Measurements from ENCODE around the gene SMYD3. TPM values are rescaled to one million over a fixed set of nuclear protein-coding genes. Genes with fewer than 3 reads are reported as not detected.

SMYD3 gene
- total RNA-seq, 1 donor from 2014 or later = 29.2 TPM

DNA sequence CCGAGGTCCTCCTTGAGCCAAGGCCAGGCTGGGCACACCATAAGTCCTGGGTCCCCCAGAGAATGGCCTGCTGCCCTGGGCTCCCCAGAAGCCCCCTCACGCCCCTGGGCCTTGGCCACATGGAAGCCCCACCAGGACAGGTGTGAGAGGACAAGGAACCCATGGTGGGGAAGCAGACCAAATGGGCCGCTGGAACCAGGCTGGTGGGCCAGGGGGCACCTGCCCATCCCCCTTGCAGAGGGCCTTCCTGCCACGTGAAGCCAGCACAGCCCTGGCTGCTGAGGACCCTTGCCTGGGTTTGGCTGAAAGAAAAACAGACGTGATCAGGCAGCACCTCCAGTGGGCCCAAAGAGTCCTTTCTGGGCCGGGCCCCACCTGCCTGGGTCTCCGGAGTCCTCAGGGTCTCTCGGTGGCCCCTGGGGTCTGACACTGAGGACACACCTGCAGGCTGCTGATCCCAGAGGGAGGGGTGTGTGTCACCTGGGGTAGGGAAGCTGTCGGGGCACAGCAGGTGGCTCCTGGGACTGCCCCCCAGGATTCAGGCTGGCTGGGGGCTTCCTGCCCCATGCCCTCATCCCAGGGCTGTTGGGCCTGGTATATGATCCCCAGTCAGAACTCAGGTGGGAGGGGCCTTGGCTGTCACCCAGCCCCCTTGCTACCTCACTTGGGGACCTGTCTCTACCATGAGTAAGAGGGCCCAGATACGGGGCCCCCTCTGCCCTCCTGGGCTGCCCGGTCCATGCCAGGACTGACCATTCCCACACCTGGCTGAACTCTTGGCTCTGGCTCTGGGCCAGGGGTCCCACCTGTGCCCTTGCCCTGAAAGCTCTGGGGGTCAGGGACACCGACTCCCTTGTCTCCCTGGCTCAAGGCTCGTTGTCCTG is 3.3 kb upstream of the SMYD3 start:
- H3K4me3 ChIP-seq (ENCODE audit: low read depth, low read length) = no peak overlapping the region
- H3K36me3 ChIP-seq (ENCODE audit: control insufficient read depth, insufficient read depth, low read length) = no peaks in the 10 kb centered on the region
- no peak for DNase-seq (ENCODE audit: low read depth)
- TF ChIP-seq, protein P1, sequence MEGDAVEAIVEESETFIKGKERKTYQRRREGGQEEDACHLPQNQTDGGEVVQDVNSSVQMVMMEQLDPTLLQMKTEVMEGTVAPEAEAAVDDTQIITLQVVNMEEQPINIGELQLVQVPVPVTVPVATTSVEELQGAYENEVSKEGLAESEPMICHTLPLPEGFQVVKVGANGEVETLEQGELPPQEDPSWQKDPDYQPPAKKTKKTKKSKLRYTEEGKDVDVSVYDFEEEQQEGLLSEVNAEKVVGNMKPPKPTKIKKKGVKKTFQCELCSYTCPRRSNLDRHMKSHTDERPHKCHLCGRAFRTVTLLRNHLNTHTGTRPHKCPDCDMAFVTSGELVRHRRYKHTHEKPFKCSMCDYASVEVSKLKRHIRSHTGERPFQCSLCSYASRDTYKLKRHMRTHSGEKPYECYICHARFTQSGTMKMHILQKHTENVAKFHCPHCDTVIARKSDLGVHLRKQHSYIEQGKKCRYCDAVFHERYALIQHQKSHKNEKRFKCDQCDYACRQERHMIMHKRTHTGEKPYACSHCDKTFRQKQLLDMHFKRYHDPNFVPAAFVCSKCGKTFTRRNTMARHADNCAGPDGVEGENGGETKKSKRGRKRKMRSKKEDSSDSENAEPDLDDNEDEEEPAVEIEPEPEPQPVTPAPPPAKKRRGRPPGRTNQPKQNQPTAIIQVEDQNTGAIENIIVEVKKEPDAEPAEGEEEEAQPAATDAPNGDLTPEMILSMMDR (IDR thresholded peaks at IDR 0.05; ENCODE audit: insufficient read depth, low read length, poor library complexity, severe bottlenecking) = no peak
- no peaks in the 10 kb centered on the region for H3K27me3 ChIP-seq (ENCODE audit: control insufficient read depth, insufficient read depth, low read length)

GRCh38 chr1:246508897-246509688 is 2.0 kb upstream of the SMYD3 start:
- TF ChIP-seq, protein P1 (IDR thresholded peaks at IDR 0.05; ENCODE audit: insufficient read depth, low read length, poor library complexity, severe bottlenecking) = no peak
- no peak for DNase-seq (ENCODE audit: low read depth)
- Histone ChIP-seq H3K27me3 (ENCODE audit: control insufficient read depth, insufficient read depth, low read length) (no peaks in the 10 kb centered on the region), H3K36me3 (ENCODE audit: control insufficient read depth, insufficient read depth, low read length) (no peaks in the 10 kb centered on the region), H3K4me3 (ENCODE audit: low read depth, low read length) (no peak overlapping the region)

GRCh38 chr1:246506367-246506673 is 759 bp downstream of the SMYD3 start:
- H3K4me3 ChIP-seq (ENCODE audit: low read depth, low read length) = peak overlapping the region; percentile 82
- TF ChIP-seq, protein P1 (IDR thresholded peaks at IDR 0.05; ENCODE audit: insufficient read depth, low read length, poor library complexity, severe bottlenecking) = no peak
- no peak for DNase-seq (ENCODE audit: low read depth)
- no peaks in the 10 kb centered on the region for H3K27me3 ChIP-seq (ENCODE audit: control insufficient read depth, insufficient read depth, low read length)
- H3K36me3 ChIP-seq (ENCODE audit: control insufficient read depth, insufficient read depth, low read length) = no peaks in the 10 kb centered on the region

DNA sequence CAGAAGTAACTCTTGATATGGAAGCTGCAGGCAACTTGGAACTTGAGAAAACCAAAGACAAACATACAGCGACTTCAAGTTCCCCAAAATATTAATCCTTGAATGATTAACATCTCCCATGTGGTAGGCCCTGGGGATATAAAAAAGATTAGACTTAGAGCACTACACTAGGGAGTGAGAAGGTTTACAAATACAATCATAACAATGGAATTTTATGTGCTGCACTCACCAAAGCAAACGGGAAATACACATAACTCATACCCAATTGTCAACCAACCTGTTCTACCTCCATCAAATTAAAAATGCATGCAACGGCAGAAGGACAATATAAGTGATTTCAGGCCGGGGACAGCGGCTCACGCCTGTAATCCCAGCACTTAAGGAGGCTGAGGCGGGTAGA is 3.7 kb downstream of the SMYD3 start:
- Histone ChIP-seq H3K27me3 (ENCODE audit: control insufficient read depth, insufficient read depth, low read length) (no peaks in the 10 kb centered on the region), H3K4me3 (ENCODE audit: low read depth, low read length) (no peak overlapping the region), H3K36me3 (ENCODE audit: control insufficient read depth, insufficient read depth, low read length) (no peaks in the 10 kb centered on the region)
- TF ChIP-seq, protein P1 (IDR thresholded peaks at IDR 0.05; ENCODE audit: insufficient read depth, low read length, poor library complexity, severe bottlenecking) = no peak
- DNase-seq (ENCODE audit: low read depth) = peak; percentile 10

DNA sequence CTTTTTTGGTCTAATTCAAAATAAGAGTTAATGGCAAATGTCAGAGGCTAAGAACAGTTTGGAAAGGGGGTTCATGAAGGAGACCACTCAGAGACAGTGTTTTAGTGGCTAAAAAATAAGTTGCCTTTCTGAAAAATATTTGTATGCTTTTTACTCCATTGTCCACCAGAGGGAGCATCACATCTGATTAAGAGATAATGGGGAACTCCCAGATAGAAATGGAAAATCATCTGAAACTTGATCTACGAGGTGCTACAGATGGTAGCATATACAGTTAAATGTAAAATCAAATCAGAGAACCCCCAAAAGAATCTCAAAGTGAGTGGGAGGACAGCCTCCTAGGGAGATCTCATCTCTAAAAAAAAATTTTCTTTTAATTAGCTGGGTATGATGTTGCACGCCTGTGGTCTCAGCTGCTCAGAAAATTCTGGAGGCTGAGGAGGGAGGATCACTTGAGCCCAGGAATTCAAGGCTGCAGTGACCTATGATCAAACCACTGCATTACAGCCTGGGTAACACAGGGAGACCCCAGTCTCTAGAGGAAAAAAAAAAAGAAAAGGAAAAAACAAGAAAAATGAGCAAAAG is 9.7 kb downstream of the SMYD3 start:
- TF ChIP-seq, protein P1 (IDR thresholded peaks at IDR 0.05; ENCODE audit: insufficient read depth, low read length, poor library complexity, severe bottlenecking) = peak; percentile 66
- peak; percentile 29 for DNase-seq (ENCODE audit: low read depth)
- Histone ChIP-seq H3K36me3 (ENCODE audit: control insufficient read depth, insufficient read depth, low read length) (no peaks in the 10 kb centered on the region), H3K27me3 (ENCODE audit: control insufficient read depth, insufficient read depth, low read length) (no peaks in the 10 kb centered on the region), H3K4me3 (ENCODE audit: low read depth, low read length) (no peak overlapping the region)

All from kidney epithelial cell (primary cell).